ENCODE measurements around the gene STC2.
"Not testable (repeated sequence)": the region's sequence is repeated elsewhere in the genome, so short reads cannot be mapped to it uniquely, and the experiment has no call there.

STC2 gene, protein sequence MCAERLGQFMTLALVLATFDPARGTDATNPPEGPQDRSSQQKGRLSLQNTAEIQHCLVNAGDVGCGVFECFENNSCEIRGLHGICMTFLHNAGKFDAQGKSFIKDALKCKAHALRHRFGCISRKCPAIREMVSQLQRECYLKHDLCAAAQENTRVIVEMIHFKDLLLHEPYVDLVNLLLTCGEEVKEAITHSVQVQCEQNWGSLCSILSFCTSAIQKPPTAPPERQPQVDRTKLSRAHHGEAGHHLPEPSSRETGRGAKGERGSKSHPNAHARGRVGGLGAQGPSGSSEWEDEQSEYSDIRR

DNA sequence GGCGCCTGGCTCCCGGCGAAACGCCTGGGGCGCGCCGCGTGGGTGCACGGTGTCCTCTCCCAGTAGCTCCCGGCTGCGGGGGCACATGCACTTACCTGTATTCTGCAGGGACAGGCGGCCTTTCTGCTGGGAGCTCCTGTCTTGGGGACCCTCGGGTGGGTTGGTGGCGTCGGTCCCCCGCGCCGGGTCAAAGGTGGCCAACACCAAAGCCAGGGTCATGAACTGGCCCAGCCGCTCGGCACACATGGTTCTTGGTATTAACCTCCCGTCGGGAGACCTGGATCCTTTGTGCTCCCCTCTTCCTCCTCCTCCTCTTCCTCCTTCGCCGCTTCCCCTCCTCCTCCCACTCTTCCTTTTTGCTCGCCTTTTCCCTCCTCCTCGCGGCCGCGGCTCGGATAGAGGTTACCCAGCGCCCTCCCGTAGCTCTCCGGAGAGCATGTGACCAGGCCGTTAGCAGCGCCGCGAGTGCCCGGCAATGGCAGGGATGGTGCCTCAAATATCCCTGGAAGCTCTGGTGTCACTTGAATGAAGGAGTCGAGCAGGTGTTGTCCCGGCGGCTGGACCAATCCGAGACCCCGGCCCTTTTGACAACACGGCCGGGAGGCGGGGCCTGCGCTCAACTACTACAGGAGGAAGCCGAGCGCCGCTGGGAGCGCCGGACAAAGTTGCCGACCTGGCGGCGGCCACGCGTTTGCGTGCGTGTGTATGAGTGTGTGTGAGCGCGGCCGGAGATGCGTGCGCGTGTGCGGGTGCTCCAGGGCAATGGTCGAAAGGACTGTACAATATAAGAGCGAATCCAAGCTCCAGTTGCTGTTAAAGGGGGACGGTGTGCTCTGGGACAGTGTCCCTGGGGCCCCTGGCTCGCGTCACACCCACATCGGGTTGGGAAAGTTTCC lies at the start of gene STC2:
Gene STC2 (minus strand): TSS at position 467 of the 896 bp plus-strand sequence. CDS start 221 bp downstream, at position 246.
- DNase-seq (ENCODE audit: low read depth) = no peak

DNA sequence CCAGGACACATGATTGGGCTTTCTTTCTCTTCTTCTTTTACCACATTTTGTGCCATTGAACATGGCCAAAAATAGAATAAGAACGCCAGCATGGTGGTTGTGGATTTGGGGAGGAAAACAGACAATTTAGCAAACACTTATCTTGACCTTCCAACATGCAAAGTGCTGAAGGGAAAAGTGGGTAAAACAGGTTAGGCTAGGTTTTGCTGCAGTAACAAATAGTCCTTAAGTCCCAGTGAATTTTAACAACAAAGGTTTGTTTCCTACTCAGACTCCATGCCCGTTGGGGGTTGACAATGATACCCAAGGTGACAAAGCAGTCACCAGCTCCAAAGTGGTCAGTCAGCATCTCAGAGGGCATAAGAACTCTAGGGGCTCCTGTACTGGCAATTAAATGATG lies 43.2 kb upstream of the STC2 start:
- no peak for DNase-seq (ENCODE audit: low read depth)

DNA sequence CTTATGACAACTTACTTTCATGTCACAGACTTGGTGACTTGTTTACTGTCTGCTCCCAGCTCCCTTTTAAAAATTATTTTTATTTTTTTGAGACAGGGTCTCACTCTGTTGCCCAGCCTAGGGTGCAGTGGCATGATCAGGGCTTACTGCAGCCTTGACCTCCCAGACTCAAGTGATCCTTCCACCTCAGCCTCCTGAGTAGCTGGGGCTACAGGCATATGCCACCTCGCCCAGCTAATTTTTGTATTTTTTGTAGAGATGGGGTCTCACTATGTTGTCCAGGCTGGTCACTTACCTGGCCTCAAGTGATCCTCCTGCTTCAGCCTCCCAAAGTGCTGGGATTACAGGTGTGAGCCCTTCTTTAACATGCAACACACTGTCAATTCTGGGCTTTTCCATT lies 35.2 kb upstream of the STC2 start:
- not testable (repeated sequence) for DNase-seq (ENCODE audit: low read depth)

DNA sequence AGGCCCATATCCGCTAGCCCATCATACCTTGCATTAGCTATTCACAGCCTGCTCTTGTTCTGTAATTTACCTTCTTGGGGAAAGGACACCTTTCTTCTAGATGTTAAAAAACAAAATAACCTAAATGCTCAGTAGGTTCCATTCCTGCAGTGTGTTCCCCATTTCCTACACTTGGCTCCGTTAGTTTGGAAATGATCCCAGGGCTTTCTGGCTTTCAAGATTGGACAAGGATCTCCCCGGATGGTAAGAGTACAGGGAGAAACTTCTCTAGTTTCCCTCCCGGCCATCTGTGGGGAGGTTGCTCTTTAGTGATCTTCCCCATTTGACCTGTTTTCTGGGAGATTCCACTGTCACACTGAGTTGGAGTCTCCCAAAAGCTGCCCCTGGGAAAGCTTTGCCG lies 27.3 kb upstream of the STC2 start:
- DNase-seq (ENCODE audit: low read depth) = no peak

DNA sequence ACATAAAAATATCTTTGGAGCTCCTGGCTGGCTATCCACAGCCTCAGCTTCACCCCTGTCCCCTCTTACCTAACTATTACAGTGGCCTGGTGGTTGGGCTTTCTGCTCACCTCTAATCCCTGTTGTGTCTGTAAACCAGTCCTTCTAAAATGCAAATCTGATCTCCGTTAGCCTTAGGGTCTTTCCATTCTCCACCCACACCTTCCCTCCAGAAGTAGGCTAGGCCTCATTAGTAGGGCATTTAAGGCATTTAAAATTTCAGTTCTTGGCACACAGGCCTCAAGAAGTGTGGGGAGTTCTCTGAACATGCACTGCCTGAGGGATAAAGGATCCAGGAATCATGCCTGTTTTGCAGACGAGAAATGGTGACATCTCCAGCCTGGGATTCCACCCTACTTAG lies 26.4 kb upstream of the STC2 start:
- no peak for DNase-seq (ENCODE audit: low read depth)

DNA sequence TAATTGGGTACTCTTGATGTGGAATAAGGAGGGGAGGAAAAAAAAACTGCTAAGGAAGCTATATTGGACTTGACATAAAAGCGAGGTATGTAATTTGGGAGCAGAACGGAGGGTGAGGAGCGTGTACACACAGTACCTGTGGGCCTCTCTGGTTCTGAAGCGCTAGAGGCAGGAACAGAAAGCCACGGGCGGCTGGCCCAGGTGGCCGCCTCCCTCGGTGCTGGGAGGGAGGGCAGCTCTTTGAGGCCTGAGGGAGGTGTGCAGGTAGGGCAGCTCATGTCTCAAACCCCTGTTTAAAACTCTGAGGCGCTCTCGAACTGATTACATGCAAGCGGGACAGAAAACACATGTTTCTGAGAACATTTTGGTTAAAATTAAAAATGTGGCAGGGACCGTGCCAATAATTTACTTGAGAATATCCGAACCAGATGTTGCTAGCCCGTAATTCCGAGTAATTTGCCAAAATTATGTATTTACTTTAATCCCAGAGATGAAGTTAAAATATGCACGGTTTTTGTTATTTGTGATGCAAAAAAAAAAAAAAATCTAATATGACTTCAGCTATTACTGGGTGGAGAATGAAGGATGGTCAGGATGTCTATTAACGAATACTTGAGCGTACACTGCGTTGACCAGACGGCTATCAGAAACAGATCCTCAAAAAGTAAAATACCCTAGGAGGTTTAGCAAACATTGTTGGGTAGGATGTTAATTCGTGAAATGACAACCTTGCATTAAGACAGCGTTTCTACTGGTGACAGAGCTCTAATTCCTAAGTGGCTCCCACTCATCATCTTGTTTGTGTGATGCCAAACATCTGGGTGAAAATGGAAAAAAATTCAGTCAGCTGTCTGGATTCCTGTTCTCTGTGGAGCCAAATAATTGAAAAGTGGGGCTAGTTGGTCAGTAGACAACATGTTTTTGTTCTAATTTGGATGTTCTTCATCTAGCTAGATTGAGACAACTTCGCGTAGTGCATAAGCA lies 24.4 kb upstream of the STC2 start:
- no peak for DNase-seq (ENCODE audit: low read depth)

DNA sequence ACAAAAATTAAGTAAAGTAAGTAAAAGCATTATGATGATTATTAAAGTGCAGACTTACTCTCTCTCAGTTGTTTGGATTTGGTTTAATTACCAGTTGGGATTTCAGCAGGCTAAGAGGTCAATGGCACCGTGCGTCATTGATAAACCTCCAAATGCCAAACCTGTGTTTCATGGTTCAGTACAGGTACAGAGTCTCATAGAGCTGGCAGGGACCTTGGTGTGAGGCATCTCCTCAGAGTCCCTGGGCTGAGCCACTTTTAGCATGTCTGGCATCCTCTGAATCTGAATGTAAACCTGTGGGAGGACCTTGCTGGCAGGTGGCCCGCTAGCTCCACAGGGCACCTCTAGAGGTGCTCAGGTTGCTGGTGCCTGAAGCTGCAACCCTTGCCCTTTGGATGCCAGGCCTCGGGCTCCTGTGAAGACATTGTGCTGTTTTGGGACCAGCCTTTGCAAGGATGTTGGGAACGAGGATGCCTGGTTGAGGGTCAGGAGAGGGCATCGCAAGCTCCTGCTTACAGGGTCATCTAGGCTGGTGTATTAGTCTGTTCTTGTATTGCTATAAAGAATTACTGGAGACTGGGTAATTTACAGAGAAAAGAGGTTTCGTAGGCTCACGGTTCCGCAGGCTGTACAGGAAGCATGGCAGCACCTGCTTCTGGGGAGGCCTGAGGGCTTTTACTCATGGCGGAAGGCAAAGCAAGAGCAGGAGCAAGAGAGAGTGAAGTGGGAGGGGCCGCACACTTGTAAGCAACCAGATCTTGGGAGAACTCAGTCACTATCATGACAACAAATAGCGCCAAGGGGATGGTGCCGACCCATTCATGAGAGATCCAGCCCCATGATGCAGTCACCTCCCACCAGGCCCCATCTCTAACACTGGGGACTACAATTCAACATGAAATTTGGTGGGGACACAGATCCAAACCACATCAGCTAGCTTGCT lies 14.9 kb upstream of the STC2 start:
- no peak for DNase-seq (ENCODE audit: low read depth)

DNA sequence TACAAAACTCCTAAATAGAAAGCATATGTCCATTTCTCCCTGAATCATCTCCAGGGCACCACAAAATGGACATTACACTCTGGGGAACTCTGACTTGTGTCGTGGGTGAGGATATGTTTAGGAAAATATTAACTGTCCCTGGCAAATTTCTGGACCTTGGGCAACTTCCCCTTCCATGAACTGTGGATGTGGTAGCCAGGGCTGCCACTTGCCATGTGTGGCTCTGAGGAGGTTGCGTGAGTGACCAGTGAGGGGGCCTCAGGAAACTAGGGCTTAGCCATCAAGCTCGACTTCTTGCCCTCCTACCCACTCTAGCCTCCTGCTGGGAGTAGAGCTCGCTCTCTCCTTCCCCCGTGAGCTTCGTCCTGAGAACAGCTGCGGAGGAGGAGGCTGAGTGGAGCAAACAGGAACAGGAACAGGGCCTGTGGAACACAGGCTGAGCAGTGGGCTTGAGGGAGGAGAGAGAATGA lies 13.8 kb upstream of the STC2 start:
- DNase-seq (ENCODE audit: low read depth) = no peak

DNA sequence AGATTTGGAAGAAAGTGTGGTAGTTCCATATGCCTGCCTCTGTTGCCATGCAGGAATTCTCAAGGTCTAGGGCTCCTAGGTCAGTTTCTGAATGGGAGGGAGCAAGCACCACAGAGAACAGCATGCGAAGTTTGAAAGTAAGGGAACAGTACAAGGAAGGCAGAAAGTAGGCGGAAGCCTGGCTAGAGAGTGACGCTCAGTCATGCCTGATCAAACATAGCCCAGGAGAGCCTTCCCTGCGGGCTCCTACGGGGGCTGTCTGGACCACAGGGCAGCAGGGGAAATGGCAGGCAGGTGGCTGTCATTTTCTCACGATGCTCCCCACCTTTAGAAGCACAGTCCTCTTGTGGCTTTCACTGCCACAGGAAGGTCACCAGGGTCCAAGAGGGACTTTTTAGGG lies 12.8 kb upstream of the STC2 start:
- no peak for DNase-seq (ENCODE audit: low read depth)

DNA sequence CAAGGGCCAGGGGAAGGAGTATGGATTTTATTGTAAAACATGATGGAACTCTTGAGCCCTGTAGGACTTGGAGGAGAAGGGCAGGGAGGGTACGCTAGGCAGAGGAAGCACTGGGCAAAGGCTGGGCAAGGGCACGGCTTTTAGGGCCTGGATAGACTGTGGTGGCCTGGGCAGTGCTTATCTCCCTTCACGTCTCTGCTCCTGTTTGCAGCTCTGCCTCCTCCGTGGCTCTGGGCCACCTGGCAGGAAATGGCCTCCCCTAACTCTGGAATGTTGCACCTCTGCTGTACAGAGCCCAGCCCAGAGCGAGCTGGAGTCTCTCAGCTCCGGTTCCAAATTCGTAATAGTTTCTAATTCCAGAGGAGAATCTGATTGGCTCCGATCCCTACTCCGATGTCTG lies 12.2 kb upstream of the STC2 start:
- DNase-seq (ENCODE audit: low read depth) = no peak

DNA sequence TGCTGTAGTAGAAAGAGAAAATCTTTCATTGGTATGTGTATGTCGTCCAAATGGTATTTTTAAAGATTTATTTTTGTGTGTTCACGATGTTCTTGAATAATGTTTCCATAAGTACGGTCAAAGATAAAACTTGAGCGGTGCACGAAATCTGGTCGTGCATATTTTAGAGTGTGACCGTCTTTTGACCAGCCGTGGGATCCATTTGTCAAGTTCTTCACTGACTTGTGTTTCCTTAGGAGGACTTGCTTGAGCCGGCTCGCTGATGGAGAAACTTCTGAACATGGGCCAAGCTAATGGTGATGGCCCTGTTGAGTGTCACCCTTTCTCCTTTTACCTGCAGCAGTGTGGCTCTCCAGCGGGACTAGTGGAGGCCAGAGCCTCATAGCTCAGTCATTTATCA lies 11.1 kb upstream of the STC2 start:
- DNase-seq (ENCODE audit: low read depth) = no peak

DNA sequence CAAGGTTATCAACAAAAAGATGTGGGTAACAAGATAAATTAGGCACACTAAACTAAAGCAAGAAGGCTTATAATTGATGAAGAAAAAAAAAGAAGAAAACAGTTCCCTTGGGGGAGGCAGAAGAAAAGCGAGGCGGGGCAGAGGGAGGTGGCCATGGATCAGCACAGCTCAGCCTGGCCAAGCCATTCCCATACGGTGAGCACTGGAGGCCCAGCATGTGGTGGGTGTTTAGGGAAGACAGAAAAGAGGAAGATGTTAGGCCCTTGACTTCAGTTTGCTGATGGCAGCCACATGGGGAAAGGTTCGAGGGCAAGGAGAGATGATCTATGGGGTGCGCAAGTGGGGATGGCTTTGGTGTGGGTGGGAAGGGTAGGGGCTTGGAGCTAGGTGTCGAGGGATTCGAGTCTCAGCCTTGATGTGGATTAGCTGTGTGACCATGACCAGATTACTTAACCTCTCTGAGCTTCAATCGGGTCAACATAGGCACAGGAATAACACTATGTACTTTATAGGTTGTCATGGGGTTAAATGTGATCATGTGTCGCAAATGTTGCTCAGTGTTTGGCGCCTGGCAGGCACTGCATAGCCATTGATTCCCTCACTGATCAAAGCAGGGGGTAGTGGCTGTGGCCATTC lies 10.3 kb upstream of the STC2 start:
- no peak for DNase-seq (ENCODE audit: low read depth)

DNA sequence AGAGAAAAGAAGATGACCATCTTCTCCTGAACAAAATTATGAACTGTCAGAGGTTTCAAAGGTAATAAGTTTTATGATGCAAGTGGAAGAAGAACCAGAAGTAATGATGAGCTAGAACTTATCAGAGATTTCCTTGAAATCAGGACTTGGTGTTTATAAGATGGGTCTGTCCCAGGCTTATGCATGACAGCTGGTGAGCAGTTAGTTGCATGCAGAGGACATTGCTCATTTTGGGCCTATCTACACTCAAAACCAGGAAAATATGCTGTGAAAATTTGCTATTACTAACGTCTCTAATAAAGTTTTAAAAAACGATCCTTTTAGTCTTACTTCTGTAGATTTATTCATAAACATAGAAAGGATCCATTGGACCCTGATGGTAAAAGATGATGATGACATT lies 6.6 kb upstream of the STC2 start:
- DNase-seq (ENCODE audit: low read depth) = no peak

DNA sequence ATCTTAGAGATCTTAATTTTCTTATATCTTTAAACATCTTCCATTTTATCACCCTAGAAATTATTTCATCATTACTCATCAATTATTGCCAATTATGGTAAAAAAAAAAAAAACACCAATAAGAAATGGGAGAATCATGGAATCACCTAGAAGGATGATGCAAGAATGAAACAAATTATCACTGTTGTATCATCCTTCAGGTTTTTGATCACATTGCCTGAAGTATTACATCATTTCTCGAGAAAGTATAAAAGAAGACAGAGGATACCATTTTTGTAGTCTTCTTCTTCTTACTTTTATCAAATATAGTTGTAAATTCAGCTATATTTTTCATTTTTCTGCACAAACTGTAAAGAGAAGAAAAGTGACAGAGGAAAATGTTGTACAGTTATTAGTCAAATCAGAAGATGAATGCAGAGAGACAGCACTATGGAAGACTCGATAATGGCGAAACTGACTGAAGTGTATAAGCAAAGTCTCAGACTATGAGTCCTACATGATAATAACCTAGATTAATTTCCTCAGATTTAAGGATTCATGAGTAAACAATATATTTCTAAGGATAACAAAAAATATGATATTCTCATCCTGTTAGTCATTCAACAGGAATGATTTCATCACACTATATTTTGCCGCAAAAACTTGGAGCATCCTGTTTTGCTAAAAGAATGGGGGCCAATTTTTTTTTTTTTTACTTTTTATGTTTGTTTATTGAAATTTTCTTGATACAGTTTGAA lies 5.9 kb upstream of the STC2 start:
- DNase-seq (ENCODE audit: low read depth) = no peak

DNA sequence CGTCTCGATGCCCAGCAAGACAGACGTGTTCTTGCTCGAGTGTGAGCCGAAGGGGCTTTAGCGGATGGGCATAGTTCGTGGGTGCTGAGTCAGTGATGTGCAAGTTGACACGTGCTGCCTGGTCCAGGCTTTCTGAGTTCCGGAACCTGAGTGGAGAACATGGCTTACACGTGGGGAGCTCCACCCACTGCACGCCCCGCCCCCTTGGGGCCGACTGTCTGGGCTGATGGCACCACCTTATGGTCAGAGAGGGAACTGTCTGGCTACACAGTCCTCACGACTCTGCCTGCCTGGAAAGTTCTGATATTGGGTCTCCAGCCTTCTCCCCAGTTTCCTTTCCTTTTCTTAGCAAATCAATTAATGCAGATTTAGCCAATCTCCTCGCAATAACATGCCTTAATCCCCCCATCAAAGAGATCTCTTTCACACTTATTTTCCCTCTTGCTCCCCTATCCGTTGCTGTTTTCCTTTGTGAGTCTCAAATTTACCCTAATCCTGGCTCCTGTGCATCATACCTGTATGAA lies 3.8 kb upstream of the STC2 start:
- DNase-seq (ENCODE audit: low read depth) = peak; percentile 50

DNA sequence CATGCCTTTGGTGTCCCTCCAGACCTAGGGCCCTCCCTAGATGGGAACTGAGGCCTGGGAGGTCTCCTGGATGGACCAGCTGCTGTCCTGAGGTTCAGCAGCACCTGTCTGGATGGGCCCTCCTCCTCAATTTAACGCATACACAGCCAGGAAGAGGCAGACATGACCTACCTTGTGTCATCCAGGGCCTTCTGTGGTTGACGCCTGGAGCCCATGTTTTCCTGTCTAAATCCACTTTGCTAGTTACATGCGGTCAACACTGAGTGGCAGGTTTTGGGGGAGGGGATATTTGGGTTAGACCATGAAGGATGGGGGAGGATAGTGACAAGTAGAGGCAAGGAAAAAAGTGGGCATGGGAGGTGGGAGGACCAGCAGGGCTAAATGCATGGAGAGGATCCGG lies 3.1 kb upstream of the STC2 start:
- DNase-seq (ENCODE audit: low read depth) = no peak

DNA sequence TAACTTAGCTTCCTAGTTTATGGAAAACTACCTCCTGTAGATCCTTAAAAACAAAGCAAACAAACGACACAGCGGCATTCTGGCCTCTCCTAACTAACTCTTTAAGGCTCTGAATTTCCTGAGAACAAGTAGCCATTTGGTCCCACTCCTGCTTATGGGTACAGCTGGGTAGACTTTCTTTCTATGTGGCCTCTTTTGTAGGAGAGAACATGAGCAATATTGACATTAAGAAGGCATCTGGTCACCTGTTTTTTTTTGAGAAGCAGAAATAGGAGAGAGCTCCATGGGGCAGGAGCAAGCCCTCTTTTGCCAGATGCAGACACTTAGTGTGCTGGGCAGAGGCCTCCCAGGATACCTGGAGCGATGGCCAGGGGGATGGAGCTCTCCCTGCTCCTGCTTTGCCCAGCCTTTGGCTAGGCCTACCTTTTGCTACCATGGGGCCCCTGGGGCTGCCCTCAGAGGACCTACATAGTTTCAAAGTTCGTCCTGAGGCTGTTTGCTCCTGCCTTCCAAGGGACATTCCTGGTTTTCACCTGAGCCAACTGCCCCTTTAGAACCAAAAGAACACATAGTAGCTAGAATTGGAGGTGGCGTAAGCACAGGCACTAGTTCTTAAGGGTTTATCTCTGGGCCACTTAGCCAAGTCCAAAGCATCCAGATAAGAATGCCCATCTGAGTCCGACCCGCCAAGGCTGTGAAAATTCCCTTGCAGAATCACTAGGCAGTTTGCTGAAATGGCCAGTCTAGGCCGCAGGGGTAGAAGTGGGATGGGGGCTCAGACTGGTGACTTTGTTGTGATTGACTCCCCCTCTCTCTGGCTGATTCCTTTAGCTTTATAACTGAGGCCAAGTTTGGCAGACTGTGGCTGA lies 2.4 kb upstream of the STC2 start:
- no peak for DNase-seq (ENCODE audit: low read depth)

DNA sequence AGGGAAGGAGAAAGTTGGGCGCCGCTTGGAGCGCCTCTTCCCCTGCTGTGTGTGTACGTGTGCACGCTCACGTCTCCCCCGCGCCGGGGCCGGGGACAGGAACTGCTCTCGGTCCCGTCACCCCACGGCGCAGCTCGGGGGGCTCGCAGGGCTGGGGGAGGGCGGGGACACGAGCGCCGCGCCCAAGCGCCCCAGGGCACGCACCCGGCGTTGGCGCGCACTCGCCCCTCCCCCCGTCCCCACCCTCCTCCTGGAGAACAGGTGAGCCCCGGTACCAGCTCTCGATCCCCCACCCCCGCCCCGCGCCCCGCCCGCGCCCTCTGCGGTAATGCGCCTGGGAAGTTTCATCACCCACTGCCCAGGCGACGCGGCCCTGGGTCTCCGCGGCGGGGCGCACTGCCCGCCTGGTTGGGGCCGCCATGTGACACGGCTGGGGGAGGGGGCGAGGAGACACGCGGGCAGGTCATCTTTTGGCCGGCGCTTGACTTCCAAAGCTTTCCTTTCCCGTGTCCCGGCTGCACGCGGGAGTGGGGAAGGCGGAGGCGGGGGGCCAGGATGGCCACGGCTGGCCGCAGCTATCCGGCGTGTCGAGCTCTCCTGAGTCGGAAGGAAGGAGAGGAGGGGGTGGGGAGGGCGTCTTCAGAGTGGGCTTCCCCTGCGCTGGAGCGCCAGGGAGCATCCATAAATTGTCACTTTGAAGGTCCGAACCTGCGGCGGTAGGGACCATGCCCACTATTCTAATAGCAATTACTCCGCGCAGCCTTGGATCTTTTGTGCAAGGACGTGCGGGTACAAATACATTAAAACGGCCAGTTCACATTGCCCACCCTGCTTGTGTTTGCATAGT lies 1.5 kb upstream of the STC2 start:
- no peak for DNase-seq (ENCODE audit: low read depth)

All from activated T-helper 9 cell treated with anti-CD3 and anti-CD28 coated beads, Interleukin-2, amount 50 U/mL, for 16 hours (primary cell).